ENCODE measurements around the gene THNSL1.

DNA sequence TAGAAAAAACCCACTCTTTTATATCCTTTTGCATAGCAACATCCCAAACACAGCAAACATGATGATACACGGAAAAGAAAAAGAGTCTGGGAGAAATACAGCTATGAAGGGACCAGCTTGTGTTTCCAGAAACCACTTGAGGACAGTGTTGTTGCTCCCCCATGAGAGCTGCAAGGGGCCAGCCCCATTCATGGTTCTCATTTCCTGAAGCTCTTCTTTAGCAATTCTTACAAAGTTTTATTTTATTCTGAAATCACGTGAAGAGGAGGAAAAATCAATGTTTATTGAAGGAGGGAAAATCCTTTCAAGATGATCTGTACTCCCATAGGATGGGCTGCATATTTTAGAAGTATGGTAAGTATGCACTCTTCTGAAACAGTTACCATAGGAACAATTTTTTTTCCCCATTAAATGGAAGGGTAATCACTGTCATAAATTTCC, 46.6 kb upstream of the THNSL1 start:
- TF ChIP-seq, protein P1, sequence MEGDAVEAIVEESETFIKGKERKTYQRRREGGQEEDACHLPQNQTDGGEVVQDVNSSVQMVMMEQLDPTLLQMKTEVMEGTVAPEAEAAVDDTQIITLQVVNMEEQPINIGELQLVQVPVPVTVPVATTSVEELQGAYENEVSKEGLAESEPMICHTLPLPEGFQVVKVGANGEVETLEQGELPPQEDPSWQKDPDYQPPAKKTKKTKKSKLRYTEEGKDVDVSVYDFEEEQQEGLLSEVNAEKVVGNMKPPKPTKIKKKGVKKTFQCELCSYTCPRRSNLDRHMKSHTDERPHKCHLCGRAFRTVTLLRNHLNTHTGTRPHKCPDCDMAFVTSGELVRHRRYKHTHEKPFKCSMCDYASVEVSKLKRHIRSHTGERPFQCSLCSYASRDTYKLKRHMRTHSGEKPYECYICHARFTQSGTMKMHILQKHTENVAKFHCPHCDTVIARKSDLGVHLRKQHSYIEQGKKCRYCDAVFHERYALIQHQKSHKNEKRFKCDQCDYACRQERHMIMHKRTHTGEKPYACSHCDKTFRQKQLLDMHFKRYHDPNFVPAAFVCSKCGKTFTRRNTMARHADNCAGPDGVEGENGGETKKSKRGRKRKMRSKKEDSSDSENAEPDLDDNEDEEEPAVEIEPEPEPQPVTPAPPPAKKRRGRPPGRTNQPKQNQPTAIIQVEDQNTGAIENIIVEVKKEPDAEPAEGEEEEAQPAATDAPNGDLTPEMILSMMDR (IDR thresholded peaks at IDR 0.05; ENCODE audit: low read depth, low read length) = no peak
- no peak for TF ChIP-seq EZH2phosphoT487 (IDR thresholded peaks at IDR 0.05; ENCODE audit: low read depth)

Measured in OCI-LY3 (cell line).